ENCODE results near the gene ZDHHC11B. TPM values are rescaled to one million over a fixed set of nuclear protein-coding genes. Genes with fewer than 3 reads are reported as not detected.
"Not testable (repeated sequence)": the region's sequence is repeated elsewhere in the genome, so short reads cannot be mapped to it uniquely, and the experiment has no call there.

Gene ZDHHC11B
- total RNA-seq, 1 donor from 2014 or later = 2.7 TPM

GRCh38 chr5:749101-749670, 35.3 kb downstream of the ZDHHC11B start:
- TF ChIP-seq POLR2A (IDR thresholded peaks at IDR 0.05) (no peak), POLR2AphosphoS5 (IDR thresholded peaks at IDR 0.05; ENCODE audit: insufficient read depth in 1 of 2, low read depth in 1 of 2) (no peak)
- TF ChIP-seq, protein P1, sequence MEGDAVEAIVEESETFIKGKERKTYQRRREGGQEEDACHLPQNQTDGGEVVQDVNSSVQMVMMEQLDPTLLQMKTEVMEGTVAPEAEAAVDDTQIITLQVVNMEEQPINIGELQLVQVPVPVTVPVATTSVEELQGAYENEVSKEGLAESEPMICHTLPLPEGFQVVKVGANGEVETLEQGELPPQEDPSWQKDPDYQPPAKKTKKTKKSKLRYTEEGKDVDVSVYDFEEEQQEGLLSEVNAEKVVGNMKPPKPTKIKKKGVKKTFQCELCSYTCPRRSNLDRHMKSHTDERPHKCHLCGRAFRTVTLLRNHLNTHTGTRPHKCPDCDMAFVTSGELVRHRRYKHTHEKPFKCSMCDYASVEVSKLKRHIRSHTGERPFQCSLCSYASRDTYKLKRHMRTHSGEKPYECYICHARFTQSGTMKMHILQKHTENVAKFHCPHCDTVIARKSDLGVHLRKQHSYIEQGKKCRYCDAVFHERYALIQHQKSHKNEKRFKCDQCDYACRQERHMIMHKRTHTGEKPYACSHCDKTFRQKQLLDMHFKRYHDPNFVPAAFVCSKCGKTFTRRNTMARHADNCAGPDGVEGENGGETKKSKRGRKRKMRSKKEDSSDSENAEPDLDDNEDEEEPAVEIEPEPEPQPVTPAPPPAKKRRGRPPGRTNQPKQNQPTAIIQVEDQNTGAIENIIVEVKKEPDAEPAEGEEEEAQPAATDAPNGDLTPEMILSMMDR (IDR thresholded peaks at IDR 0.05) = no peak
- H3K4me1 ChIP-seq = no peaks in the 10 kb centered on the region
- no peak overlapping the region for H3K4me3 ChIP-seq
- H3K27me3 ChIP-seq = no peaks in the 10 kb centered on the region
- no peaks in the 10 kb centered on the region for H3K9me3 ChIP-seq
- DNase-seq (ENCODE audit: extremely low spot score in 2 of 2) = peak; percentile 13 to 97
- no peak overlapping the region for H3K27ac ChIP-seq
- H3K36me3 ChIP-seq = no peaks in the 10 kb centered on the region
- intact Hi-C loops (cut with DNase I) = no loop called here

DNA sequence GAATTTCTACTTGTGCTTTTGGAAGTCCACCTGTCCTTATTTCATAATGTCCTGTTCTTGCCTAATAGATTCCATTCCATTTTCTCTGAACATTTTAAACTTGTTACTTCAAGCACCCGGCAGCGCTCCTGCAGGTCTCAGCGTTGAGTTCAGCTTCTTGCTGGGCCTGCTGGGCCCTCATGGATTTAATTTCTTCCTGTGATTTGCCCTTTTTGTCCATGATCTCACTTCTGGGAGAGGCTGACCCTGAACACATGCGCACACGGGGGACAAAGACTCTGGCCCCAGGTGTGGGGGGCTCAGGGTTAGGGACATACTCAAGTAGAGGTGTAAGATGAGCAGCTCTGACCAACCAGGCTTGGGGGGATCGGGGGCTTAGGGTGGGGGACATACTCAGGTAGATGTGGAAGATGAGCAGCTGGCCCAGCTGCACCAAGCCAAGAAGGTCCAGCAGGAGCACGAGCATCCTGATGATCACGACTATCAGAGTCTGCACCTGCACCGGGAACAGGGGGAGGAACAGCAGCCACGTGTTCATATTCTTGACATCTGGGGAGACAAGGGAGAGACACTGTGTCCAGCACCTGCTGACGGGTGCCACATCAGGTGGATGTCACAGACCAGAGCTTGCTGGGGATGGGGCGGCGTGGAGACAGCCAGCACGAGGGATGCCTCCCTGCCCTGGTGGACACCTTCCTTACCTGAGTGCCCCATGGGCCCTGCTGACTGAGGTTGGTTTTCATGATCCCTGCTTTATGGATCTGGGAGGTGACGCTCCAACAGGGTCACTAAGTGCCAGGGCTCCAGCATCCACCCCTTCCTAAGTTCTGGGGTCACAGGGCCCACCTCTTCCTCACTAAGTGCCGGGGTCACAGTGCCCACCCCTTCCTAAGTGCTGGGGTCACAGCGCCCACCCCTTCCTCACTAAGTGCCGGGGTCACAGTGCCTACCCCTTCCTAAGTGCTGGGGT, 36.2 kb downstream of the ZDHHC11B start:
- H3K36me3 ChIP-seq; H3K9me3 ChIP-seq; H3K4me3 ChIP-seq; H3K27ac ChIP-seq; H3K4me1 ChIP-seq; H3K27me3 ChIP-seq; intact Hi-C loops (cut with DNase I): not testable (repeated sequence)
- DNase-seq (ENCODE audit: extremely low spot score in 2 of 2) = peak in 1 of 2 donors; percentile 94

DNA sequence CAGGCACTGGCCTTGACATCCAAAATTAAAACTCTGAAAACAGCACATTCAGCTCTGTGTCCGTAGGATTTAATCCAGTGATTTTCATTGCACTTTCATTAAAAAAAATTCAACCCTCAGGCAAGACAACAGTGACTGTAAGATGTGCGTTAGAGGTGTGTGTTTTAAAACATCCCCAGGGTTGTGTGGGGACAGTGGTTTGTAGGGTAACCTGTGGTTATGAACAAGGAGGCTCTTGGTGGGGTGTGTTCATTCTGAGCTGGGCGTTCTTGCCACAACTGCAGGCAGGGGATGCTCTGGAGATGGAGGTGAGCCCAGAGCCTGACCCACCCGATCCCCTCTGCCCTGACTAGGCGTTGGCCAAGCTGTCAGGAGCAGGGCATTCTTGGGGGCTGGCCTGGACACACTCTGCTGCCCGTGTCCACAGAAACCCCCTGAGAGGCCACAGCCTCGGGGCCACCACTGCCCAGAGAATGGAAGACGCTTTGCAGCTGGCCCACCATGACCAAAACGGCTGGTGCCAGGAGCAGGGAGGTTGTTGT, 37.2 kb downstream of the ZDHHC11B start:
- H3K36me3 ChIP-seq; H3K27me3 ChIP-seq; DNase-seq (ENCODE audit: extremely low spot score in 2 of 2); H3K9me3 ChIP-seq; H3K4me3 ChIP-seq; H3K4me1 ChIP-seq; H3K27ac ChIP-seq: not testable (repeated sequence)
- intact Hi-C loops (cut with DNase I) = loop anchor here (2.0 kb wide), 1 partner anchor 93 kb away; no protein-coding TSS in a partner anchor

- intact Hi-C loops (cut with DNase I) = loop anchor here (2.0 kb wide), 1 partner anchor 94 kb away; no protein-coding TSS in a partner anchor
- TF ChIP-seq POLR2AphosphoS5 (IDR thresholded peaks at IDR 0.05; ENCODE audit: insufficient read depth in 1 of 2, low read depth in 1 of 2) (no peak), POLR2A (IDR thresholded peaks at IDR 0.05) (no peak)
- TF ChIP-seq, protein P1 (IDR thresholded peaks at IDR 0.05) = no peak
- H3K4me3 ChIP-seq = no peak overlapping the region
- H3K27me3 ChIP-seq = no peaks in the 10 kb centered on the region
- H3K36me3 ChIP-seq = no peaks in the 10 kb centered on the region
- no peak overlapping the region for H3K27ac ChIP-seq
- no peaks in the 10 kb centered on the region for H3K9me3 ChIP-seq
- H3K4me1 ChIP-seq = no peaks in the 10 kb centered on the region
- peak; percentile 67 to 96 for DNase-seq (ENCODE audit: extremely low spot score in 2 of 2)
Measured at GRCh38 chr5:746258-746761, 38.2 kb downstream of the ZDHHC11B start.

GRCh38 chr5:745272-746142, 39.0 kb downstream of the ZDHHC11B start:
- intact Hi-C loops (cut with DNase I) = loop anchor here (2.0 kb wide), 1 partner anchor 95 kb away; no protein-coding TSS in a partner anchor
- not testable (repeated sequence) for H3K4me1 ChIP-seq, H3K36me3 ChIP-seq, H3K27ac ChIP-seq, H3K4me3 ChIP-seq, H3K9me3 ChIP-seq, H3K27me3 ChIP-seq
- peak; percentile 29 to 97 for DNase-seq (ENCODE audit: extremely low spot score in 2 of 2)

GRCh38 chr5:743696-744404, 40.7 kb downstream of the ZDHHC11B start:
- H3K4me1 ChIP-seq; intact Hi-C loops (cut with DNase I); H3K4me3 ChIP-seq; H3K9me3 ChIP-seq; DNase-seq (ENCODE audit: extremely low spot score in 2 of 2); H3K27ac ChIP-seq; H3K36me3 ChIP-seq; H3K27me3 ChIP-seq: not testable (repeated sequence)

DNA sequence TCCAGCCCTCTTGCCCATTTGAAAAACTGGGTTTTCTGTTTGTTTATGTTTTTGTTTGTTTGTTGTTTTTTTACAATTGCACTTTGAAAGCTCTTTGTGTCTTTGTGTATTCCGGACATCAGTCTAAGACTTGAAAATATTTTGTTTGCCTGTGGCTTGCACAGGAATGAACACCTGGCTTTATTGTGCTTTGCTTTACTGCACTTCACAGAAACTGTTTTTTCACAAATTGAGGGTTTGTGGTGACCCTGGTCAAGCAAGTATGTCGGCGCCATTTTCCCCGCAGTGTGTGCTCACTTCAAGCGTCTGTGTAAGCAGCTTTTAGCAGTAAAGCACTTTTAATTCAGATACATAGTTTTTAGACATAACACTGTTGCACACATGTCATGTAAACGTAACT, 42.3 kb downstream of the ZDHHC11B start:
- H3K4me1 ChIP-seq; H3K36me3 ChIP-seq; DNase-seq (ENCODE audit: extremely low spot score in 2 of 2); intact Hi-C loops (cut with DNase I); H3K4me3 ChIP-seq; H3K27ac ChIP-seq; H3K27me3 ChIP-seq; H3K9me3 ChIP-seq: not testable (repeated sequence)

GRCh38 chr5:734145-734544, 50.4 kb downstream of the ZDHHC11B start:
- H3K36me3 ChIP-seq; DNase-seq (ENCODE audit: extremely low spot score in 2 of 2); H3K4me1 ChIP-seq; H3K9me3 ChIP-seq; H3K27me3 ChIP-seq; H3K4me3 ChIP-seq; H3K27ac ChIP-seq; intact Hi-C loops (cut with DNase I): not testable (repeated sequence)

DNA sequence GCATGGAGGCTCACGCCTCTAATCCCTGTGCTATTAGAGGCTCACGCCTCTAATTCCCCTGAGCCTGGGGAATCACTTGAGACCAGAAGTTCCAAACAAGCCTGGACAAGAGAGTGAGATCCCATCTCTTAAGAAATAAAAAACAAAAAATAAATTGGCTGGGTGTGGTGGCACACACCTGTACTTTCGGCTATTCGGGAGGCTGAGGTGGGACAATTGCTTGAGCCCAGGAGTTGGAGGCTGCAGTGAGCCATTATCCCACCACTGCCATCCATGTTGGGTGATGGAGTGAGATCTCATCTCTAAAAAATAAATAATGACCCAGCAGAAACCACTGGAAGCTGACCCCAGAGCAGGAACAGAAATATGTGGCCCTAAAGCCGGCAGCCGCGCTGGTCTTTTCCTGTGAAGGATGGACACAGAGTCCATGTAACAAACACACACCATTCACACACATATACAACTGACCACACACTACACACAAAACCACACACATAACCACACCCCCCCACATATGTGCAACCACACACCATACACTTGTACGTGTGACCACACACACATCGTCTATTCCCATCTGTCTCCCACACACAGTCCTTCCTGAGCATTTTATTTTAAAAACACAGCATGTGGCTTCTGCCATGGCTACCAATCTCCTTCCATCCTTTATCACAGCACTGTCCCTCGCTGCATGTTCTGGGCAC, 51.6 kb downstream of the ZDHHC11B start:
- H3K27me3 ChIP-seq; DNase-seq (ENCODE audit: extremely low spot score in 2 of 2); H3K36me3 ChIP-seq; H3K4me3 ChIP-seq; intact Hi-C loops (cut with DNase I); H3K4me1 ChIP-seq; H3K27ac ChIP-seq; H3K9me3 ChIP-seq: not testable (repeated sequence)
